Activated CD4-positive, alpha-beta T cell treated with anti-CD3 and anti-CD28 coated beads, Interleukin-2, amount 10 ng/mL, durations not matched to agents 24 days and 14 days (primary cell): ENCODE measurements around the gene PROSER3. TPM values are rescaled to one million over a fixed set of nuclear protein-coding genes. Genes with fewer than 3 reads are reported as not detected.

Experiments
- total RNA-seq: library from RNA; stranded (reverse); gene quantifications from 2 replicates; pipeline ENCODE4 v1.2.3, GENCODE V29; 2022

PROSER3 gene
- total RNA-seq, 1 donor from 2014 or later = 43.6 TPM

Other genes starting within 250 kb of the PROSER3 start
- gene DMKN, start 244.5 kb upstream of the PROSER3 start, total RNA-seq = not detected in 2 replicates
- not detected in 2 replicates for gene SBSN, start 229.9 kb upstream of the PROSER3 start, total RNA-seq
- not detected in 2 replicates for gene GAPDHS, start 224.7 kb upstream of the PROSER3 start, total RNA-seq
- gene TMEM147, start 212.6 kb upstream of the PROSER3 start, total RNA-seq = 132 and 134 TPM in 2 replicates
- not detected in 2 replicates for gene ATP4A, start 194.5 kb upstream of the PROSER3 start, total RNA-seq
- gene PMIS2, start 172.0 kb upstream of the PROSER3 start, total RNA-seq = not detected in 2 replicates
- gene HAUS5, start 145.4 kb upstream of the PROSER3 start, total RNA-seq = 45.8 TPM in 2 replicates
- 114 and 115 TPM in 2 replicates for gene RBM42, start 129.1 kb upstream of the PROSER3 start, total RNA-seq
- 0.93 and 1.1 TPM in 2 replicates for gene ETV2, start 116.4 kb upstream of the PROSER3 start, total RNA-seq
- gene COX6B1, start 109.9 kb upstream of the PROSER3 start, total RNA-seq = 451 and 472 TPM in 2 replicates
- gene UPK1A, start 91.7 kb upstream of the PROSER3 start, total RNA-seq = 0.77 and 0.92 TPM in 2 replicates
- 140 and 142 TPM in 2 replicates for gene ZBTB32, start 53.6 kb upstream of the PROSER3 start, total RNA-seq
- 60.0 and 64.5 TPM in 2 replicates for gene KMT2B, start 40.2 kb upstream of the PROSER3 start, total RNA-seq
- 62.4 and 75.2 TPM in 2 replicates for gene IGFLR1, start 15.7 kb upstream of the PROSER3 start, total RNA-seq
- 26.9 and 28.2 TPM in 2 replicates for gene U2AF1L4, start 12.8 kb upstream of the PROSER3 start, total RNA-seq
- gene PSENEN, start 12.5 kb upstream of the PROSER3 start, total RNA-seq = 44.9 and 46.7 TPM in 2 replicates
- 7.7 and 11.1 TPM in 2 replicates for gene LIN37, start 9.6 kb upstream of the PROSER3 start, total RNA-seq
- 0.42 TPM in 1 of 2 replicates, not detected in the other for gene HSPB6, start 1.1 kb upstream of the PROSER3 start, total RNA-seq
- 24.6 and 26.4 TPM in 2 replicates for gene ARHGAP33, start 17.4 kb downstream of the PROSER3 start, total RNA-seq
- not detected in 2 replicates for gene PRODH2, start 54.7 kb downstream of the PROSER3 start, total RNA-seq
- 0.28 TPM in 1 of 2 replicates, not detected in the other for gene NPHS1, start 94.3 kb downstream of the PROSER3 start, total RNA-seq
- 1.8 and 2.1 TPM in 2 replicates for gene KIRREL2, start 98.7 kb downstream of the PROSER3 start, total RNA-seq
- 2.0 and 2.4 TPM in 2 replicates for gene APLP1, start 110.4 kb downstream of the PROSER3 start, total RNA-seq
- 146 and 150 TPM in 2 replicates for gene NFKBID, start 142.4 kb downstream of the PROSER3 start, total RNA-seq
- gene HCST, start 144.4 kb downstream of the PROSER3 start, total RNA-seq = 46.1 and 48.4 TPM in 2 replicates
- not detected in 2 replicates for gene TYROBP, start 150.1 kb downstream of the PROSER3 start, total RNA-seq
- 11.0 and 11.6 TPM in 2 replicates for gene LRFN3, start 178.2 kb downstream of the PROSER3 start, total RNA-seq
- 21.4 and 23.1 TPM in 2 replicates for gene SDHAF1, start 237.0 kb downstream of the PROSER3 start, total RNA-seq